IMR-90 (cell line): Measurements from ENCODE around the gene HEXD. TPM values are rescaled to one million over a fixed set of nuclear protein-coding genes. Genes with fewer than 3 reads are reported as not detected.

Experiments used
- ATAC-seq: fragments of 200-7000 bp; cut with Tn5 transposase; 2 replicates; pipeline ENCODE4 v1.9.1; 2020; ENCODE audit warnings: low read depth, mild to moderate bottlenecking, moderate library complexity
- BruUV-seq: library from RNA; stranded (reverse); fragments of 400-500 nt; replicated peaks from 2 replicates; lab custom pipeline; 2021; lab: Mats Ljungman, UMichigan
- CTCF ChIA-PET: fragments of 300-600 bp; formaldehyde crosslinking; extraction: SDS; loops from one replicate; lab custom pipeline; 2021; ENCODE audit warnings: antibody characterized with exemption; lab: Yijun Ruan, JAX
- POLR2A ChIA-PET: fragments of 300-600 bp; sonication (Branson Sonifier 250); formaldehyde crosslinking; loops from one replicate; lab custom pipeline; 2022; ENCODE audit warnings: antibody characterized with exemption; ENCODE audit not compliant: unreplicated experiment; lab: Charles Lee
- DNase-seq: peaks from one replicate; pipeline ENCODE4 v3.0.0; 2013
- H2AFZ ChIP-seq: replicated peaks from 2 replicates; pipeline ENCODE3; 2013; ENCODE audit warnings: low read length, mild to moderate bottlenecking; ENCODE audit not compliant: poor library complexity
- H2AK5ac ChIP-seq: 2 replicates; pipeline ENCODE4 v1.6.1; 2013; ENCODE audit warnings: low read depth, low read length, inconsistent platforms
- H2AK9ac ChIP-seq: replicated peaks from 2 replicates; pipeline ENCODE3; 2013; ENCODE audit warnings: mild to moderate bottlenecking, low read depth, low read length, moderate library complexity; ENCODE audit not compliant: poor library complexity
- H2BK120ac ChIP-seq: 2 replicates; pipeline ENCODE4 v1.6.1; 2013; ENCODE audit warnings: low read depth, low read length, inconsistent platforms
- H2BK15ac ChIP-seq: 3 replicates; pipeline ENCODE4 v1.6.1; 2013; ENCODE audit warnings: low read depth, low read length, inconsistent platforms
- H2BK20ac ChIP-seq: 2 replicates; pipeline ENCODE4 v1.6.1; 2013; ENCODE audit warnings: low read depth, mild to moderate bottlenecking, inconsistent platforms, low read length, moderate library complexity
- H2BK5ac ChIP-seq: 2 replicates; pipeline ENCODE4 v1.6.1; 2013; ENCODE audit warnings: mild to moderate bottlenecking, low read depth, low read length, inconsistent platforms; ENCODE audit not compliant: poor library complexity, severe bottlenecking
- H3K14ac ChIP-seq: replicated peaks from 2 replicates; pipeline ENCODE4 v1.6.1; 2013; ENCODE audit warnings: low read depth, low read length, inconsistent platforms
- H3K18ac ChIP-seq: 2 replicates; pipeline ENCODE4 v1.6.1; 2013; ENCODE audit warnings: low read depth, low read length, control low read depth
- H3K23ac ChIP-seq: 2 replicates; pipeline ENCODE4 v1.6.1; 2013; ENCODE audit warnings: low read depth, low read length, inconsistent platforms
- H3K27ac ChIP-seq: 2 replicates; pipeline ENCODE4 v1.5.1; 2013; ENCODE audit warnings: mild to moderate bottlenecking, control low read depth, low read length; ENCODE audit not compliant: insufficient read depth
- H3K27me3 ChIP-seq: 2 replicates; pipeline ENCODE4 v1.6.1; 2013; ENCODE audit warnings: low read length; ENCODE audit not compliant: control insufficient read depth, insufficient read depth
- H3K36me3 ChIP-seq: 2 replicates; pipeline ENCODE4 v1.6.1; 2013; ENCODE audit warnings: low read length, mixed read lengths; ENCODE audit not compliant: control insufficient read depth, insufficient read depth
- H3K4ac ChIP-seq: 2 replicates; pipeline ENCODE4 v1.6.1; 2013; ENCODE audit warnings: low read depth, low read length, inconsistent platforms
- H3K4me1 ChIP-seq: 2 replicates; pipeline ENCODE4 v1.6.1; 2013; ENCODE audit warnings: low read length, mixed read lengths; ENCODE audit not compliant: control insufficient read depth, insufficient read depth
- H3K4me2 ChIP-seq: 2 replicates; pipeline ENCODE4 v1.6.1; 2013; ENCODE audit warnings: low read depth, mild to moderate bottlenecking, control low read depth, low read length, moderate library complexity
- H3K4me3 ChIP-seq: 2 replicates; pipeline ENCODE4 v1.5.1; 2013; ENCODE audit warnings: low read depth, mild to moderate bottlenecking, control low read depth, low read length, moderate library complexity; ENCODE audit not compliant: insufficient read depth
- H3K56ac ChIP-seq: 2 replicates; pipeline ENCODE4 v1.6.1; 2013; ENCODE audit warnings: low read length, inconsistent platforms; ENCODE audit not compliant: insufficient read depth; ENCODE audit errors: extremely low read depth
- H3K79me1 ChIP-seq, 2 experiments: 2 replicates each; pipeline ENCODE4 v1.6.1; 2013; ENCODE audit warnings: low read length in 2 of 2, inconsistent platforms in 1 of 2, low read depth in 1 of 2
- H3K9ac ChIP-seq: 2 replicates; pipeline ENCODE4 v1.6.1; 2013; ENCODE audit warnings: low read depth, low read length, control low read depth
- H3K9me1 ChIP-seq: 2 replicates; pipeline ENCODE4 v1.6.1; 2013; ENCODE audit warnings: low read length, inconsistent platforms; ENCODE audit not compliant: insufficient read depth
- H3K9me3 ChIP-seq: 2 replicates; pipeline ENCODE4 v1.6.1; 2013; ENCODE audit warnings: low read length; ENCODE audit not compliant: control insufficient read depth, insufficient read depth
- H4K20me1 ChIP-seq: 2 replicates; pipeline ENCODE4 v1.6.1; 2013; ENCODE audit warnings: low read length, inconsistent platforms; ENCODE audit not compliant: insufficient read depth
- H4K5ac ChIP-seq: 2 replicates; pipeline ENCODE4 v1.6.1; 2013; ENCODE audit warnings: mild to moderate bottlenecking, low read depth, low read length, control low read depth
- H4K8ac ChIP-seq, 2 experiments: 2 replicates each; pipeline ENCODE4 v1.6.1; 2013; ENCODE audit warnings: low read depth in 2 of 2, low read length in 2 of 2, control low read depth in 1 of 2, inconsistent platforms in 1 of 2
- H4K91ac ChIP-seq: 2 replicates; pipeline ENCODE4 v1.6.1; 2013; ENCODE audit warnings: low read depth, low read length, inconsistent platforms; ENCODE audit not compliant: insufficient read depth
- BHLHE40 ChIP-seq: fragments of 150-350 bp; IDR thresholded peaks from 2 replicates; pipeline ENCODE4 v1.6.1; 2016; ENCODE audit warnings: mild to moderate bottlenecking, low read depth, low read length
- CEBPB ChIP-seq: IDR thresholded peaks from 2 replicates; pipeline ENCODE4 v1.6.1; 2012; ENCODE audit warnings: low read depth, low read length, improper control_type of control experiment
- CHD1 ChIP-seq: IDR thresholded peaks from 2 replicates; pipeline ENCODE4 v1.6.1; 2012; ENCODE audit warnings: low read depth, low read length, improper control_type of control experiment
- FOS ChIP-seq: fragments of 150-350 bp; IDR thresholded peaks from 2 replicates; pipeline ENCODE4 v1.6.1; 2016; ENCODE audit warnings: low read depth, low read length
- MAFK ChIP-seq: IDR thresholded peaks from 2 replicates; pipeline ENCODE4 v1.6.1; 2012; ENCODE audit warnings: low read depth, low read length, improper control_type of control experiment
- MXI1 ChIP-seq: IDR thresholded peaks from 2 replicates; pipeline ENCODE4 v1.6.1; 2012; ENCODE audit warnings: low read depth, mild to moderate bottlenecking, low read length, moderate library complexity, borderline replicate concordance
- NFE2L2 ChIP-seq: fragments of 150-350 bp; IDR thresholded peaks from 2 replicates; pipeline ENCODE4 v1.6.1; 2016; ENCODE audit warnings: low read depth, mild to moderate bottlenecking, low read length
- POLR2A ChIP-seq: IDR thresholded peaks from 2 replicates; pipeline ENCODE4 v1.6.1; 2012; ENCODE audit warnings: mild to moderate bottlenecking, low read depth, low read length
- RAD21 ChIP-seq: IDR thresholded peaks from 2 replicates; pipeline ENCODE4 v1.6.1; 2012; ENCODE audit warnings: low read length, improper control_type of control experiment
- RCOR1 ChIP-seq: IDR thresholded peaks from 2 replicates; pipeline ENCODE4 v1.6.1; 2012; ENCODE audit warnings: mild to moderate bottlenecking, low read length, improper control_type of control experiment; ENCODE audit not compliant: insufficient replicate concordance
- SMC3 ChIP-seq: fragments of 150-350 bp; IDR thresholded peaks from 2 replicates; pipeline ENCODE4 v1.6.1; 2016; ENCODE audit warnings: low read depth, mild to moderate bottlenecking, antibody characterized with exemption, low read length, moderate library complexity
- WGBS, 2 experiments: methylation state at CpG; one replicate each; pipeline versions ENCODE4 v1.1.5 to v1.1.7; 2013; ENCODE audit warnings: missing lambda C conversion rate in 2 of 2; ENCODE audit not compliant: insufficient read length in 1 of 2; ENCODE audit errors: extremely low coverage in 2 of 2; 5-methylcytosine and 5-hydroxymethylcytosine counted together
- dilution Hi-C: fragments of 300-500 bp; cut with HindIII; formaldehyde crosslinking; loops from one replicate; pipeline ENCODE4 v1.14.3; 2018; ENCODE audit warnings: low sequenced_read_pairs; ENCODE audit not compliant: unreplicated experiment
- in situ Hi-C: fragments of 300-500 bp; cut with MboI; formaldehyde crosslinking; loops from 3 replicates; pipeline ENCODE4 v1.14.3; 2019; ENCODE audit warnings: low sequenced_read_pairs, inconsistent platforms, mixed read lengths
- intact Hi-C: fragments of 100-400 bp; cut with micrococcal nuclease; formaldehyde crosslinking; loops from 2 replicates; pipeline ENCODE4 v1.10.0; 2022
- polyA plus RNA-seq, 3 experiments: library from polyadenylated mRNA; depleted of rRNA; stranded (reverse); fragments of >200 nt; gene quantifications; 2 replicates each; pipeline ENCODE4 v1.2.3, GENCODE V29; 2012; ENCODE audit warnings: low replicate concordance in 1 of 3
- total RNA-seq: library from RNA; depleted of rRNA; stranded (reverse); fragments of >200 nt; gene quantifications from 2 replicates; pipeline ENCODE4 v1.2.3, GENCODE V29; 2012
- TF ChIP-seq, protein P1 (sequence below): fragments of 150-350 bp; IDR thresholded peaks from 2 replicates; pipeline ENCODE4 v1.6.1; 2017; ENCODE audit warnings: mild to moderate bottlenecking, antibody characterized with exemption, low read length, low read depth
- TF ChIP-seq, protein P2 (sequence below): fragments of 150-350 bp; IDR thresholded peaks from 2 replicates; pipeline ENCODE4 v1.6.1; 2016; ENCODE audit warnings: low read depth, mild to moderate bottlenecking, low read length, moderate library complexity, borderline replicate concordance
- TF ChIP-seq, protein P3 (sequence below): conservative IDR thresholded peaks from 2 replicates; pipeline ENCODE4 v1.5.1; 2012; ENCODE audit warnings: mild to moderate bottlenecking, low read depth, low read length, improper control_type of control experiment

HEXD gene
- total and polyA plus RNA-seq, 2 of the 4 experiments (the other 2 are of a cell fraction) = 3.8 to 9.5 TPM

DNA sequence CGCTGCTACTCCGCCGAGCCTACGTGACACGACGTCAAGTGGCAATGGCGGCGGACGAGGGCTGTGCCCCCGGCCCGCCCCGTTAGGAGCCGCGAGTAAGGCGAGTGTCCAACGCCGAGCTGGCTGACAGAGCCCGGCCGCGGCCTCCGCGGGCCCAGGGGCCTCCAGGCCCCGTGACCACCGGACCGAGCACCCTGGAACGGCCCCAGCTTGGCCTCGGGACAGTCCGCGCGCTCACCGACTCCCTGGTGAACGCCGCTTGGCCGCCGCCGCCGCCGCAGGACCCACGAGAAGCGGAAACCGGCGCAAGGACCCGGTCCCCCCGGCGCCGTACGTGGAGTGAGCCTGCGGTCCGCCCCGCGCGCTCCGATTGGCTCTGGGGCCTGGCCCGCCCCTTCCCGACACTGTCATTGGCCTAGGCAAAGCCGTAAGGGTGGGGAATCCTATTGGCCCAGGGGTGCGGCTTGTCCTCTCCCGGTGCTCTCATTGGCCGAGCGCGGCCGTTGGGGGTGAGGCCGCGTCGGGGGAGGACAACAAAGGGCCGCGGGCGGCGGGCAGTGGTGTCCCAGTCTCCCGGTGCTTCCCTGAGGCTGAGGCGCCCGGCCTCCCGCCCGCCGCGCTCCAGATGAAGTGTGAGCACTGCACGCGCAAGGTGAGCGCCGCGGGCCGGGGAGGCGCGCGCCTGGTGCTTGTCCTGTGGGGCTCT, 40.2 kb downstream of the HEXD start, which contains the start of gene NARF:
Gene NARF, plus strand, starts transcription at position 563 of the 706 bp plus-strand sequence. Its CDS starts 63 bp downstream, at position 626.
- H3K18ac ChIP-seq = peak within 1 kb of the TSS; percentile 25; the same call in 1 of the 2 replicates
- no peak for TF ChIP-seq SMC3
- no peak for TF ChIP-seq MAFK
- TF ChIP-seq CHD1 = peak; percentile 45; the same call in 1 of the 2 replicates
- TF ChIP-seq FOS = peak; percentile 62; the same call in 1 of the 2 replicates
- no peak for TF ChIP-seq CEBPB
- TF ChIP-seq, protein P1, sequence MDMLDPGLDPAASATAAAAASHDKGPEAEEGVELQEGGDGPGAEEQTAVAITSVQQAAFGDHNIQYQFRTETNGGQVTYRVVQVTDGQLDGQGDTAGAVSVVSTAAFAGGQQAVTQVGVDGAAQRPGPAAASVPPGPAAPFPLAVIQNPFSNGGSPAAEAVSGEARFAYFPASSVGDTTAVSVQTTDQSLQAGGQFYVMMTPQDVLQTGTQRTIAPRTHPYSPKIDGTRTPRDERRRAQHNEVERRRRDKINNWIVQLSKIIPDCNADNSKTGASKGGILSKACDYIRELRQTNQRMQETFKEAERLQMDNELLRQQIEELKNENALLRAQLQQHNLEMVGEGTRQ = no peak
- no peak; the same call in 1 of the 2 replicates for TF ChIP-seq NFE2L2
- TF ChIP-seq RAD21 = no peak
- TF ChIP-seq, protein P2, sequence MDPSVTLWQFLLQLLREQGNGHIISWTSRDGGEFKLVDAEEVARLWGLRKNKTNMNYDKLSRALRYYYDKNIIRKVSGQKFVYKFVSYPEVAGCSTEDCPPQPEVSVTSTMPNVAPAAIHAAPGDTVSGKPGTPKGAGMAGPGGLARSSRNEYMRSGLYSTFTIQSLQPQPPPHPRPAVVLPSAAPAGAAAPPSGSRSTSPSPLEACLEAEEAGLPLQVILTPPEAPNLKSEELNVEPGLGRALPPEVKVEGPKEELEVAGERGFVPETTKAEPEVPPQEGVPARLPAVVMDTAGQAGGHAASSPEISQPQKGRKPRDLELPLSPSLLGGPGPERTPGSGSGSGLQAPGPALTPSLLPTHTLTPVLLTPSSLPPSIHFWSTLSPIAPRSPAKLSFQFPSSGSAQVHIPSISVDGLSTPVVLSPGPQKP = no peak
- peak; percentile 98 for TF ChIP-seq POLR2A
- TF ChIP-seq BHLHE40 = 0 out of 2 replicates have a peak, but pooled peaks have one; percentile 4
- TF ChIP-seq, protein P3, sequence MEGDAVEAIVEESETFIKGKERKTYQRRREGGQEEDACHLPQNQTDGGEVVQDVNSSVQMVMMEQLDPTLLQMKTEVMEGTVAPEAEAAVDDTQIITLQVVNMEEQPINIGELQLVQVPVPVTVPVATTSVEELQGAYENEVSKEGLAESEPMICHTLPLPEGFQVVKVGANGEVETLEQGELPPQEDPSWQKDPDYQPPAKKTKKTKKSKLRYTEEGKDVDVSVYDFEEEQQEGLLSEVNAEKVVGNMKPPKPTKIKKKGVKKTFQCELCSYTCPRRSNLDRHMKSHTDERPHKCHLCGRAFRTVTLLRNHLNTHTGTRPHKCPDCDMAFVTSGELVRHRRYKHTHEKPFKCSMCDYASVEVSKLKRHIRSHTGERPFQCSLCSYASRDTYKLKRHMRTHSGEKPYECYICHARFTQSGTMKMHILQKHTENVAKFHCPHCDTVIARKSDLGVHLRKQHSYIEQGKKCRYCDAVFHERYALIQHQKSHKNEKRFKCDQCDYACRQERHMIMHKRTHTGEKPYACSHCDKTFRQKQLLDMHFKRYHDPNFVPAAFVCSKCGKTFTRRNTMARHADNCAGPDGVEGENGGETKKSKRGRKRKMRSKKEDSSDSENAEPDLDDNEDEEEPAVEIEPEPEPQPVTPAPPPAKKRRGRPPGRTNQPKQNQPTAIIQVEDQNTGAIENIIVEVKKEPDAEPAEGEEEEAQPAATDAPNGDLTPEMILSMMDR = no peak
- peak; percentile 47; the same call in 1 of the 2 replicates for TF ChIP-seq MXI1
- no peak for TF ChIP-seq RCOR1

More for the DNA sequence above, 40.2 kb downstream of the HEXD start, which contains the start of gene NARF:
- DNase-seq (peak; percentile 98), ATAC-seq (peak; percentile 99)
- H3K9ac ChIP-seq = peak within 1 kb of the TSS; percentile 72
- no peak within 1 kb of the TSS; the same call in 1 of the 2 replicates for H2BK120ac ChIP-seq
- peak within 1 kb of the TSS; percentile 77 for H3K14ac ChIP-seq
- peak within 1 kb of the TSS; percentile 99 for H3K4me2 ChIP-seq
- TSS peak; percentile 82 for BruUV-seq
- in situ Hi-C loops (no loop called here), intact Hi-C loops (loop anchor here (1.0 to 5.0 kb wide), 2 partner anchors 73 to 94 kb away; no protein-coding TSS in a partner anchor), dilution Hi-C loops (no loop called here)
- H2AK9ac ChIP-seq = peak within 1 kb of the TSS; percentile 99
- peak within 1 kb of the TSS; percentile 86 for H3K27ac ChIP-seq
- peak within 1 kb of the TSS; percentile 85 for H3K23ac ChIP-seq
- H4K8ac ChIP-seq = peak within 1 kb of the TSS; percentile 14 to 78
- H4K91ac ChIP-seq = peak within 1 kb of the TSS; percentile 64
- peaks cover 13 to 44% of the 10 kb centered on the region in 2 experiments for H3K79me1 ChIP-seq
- H3K9me3 ChIP-seq = no peaks in the 10 kb centered on the region
- H3K56ac ChIP-seq = peak within 1 kb of the TSS; percentile 60
- H2AFZ ChIP-seq = peak within 1 kb of the TSS; percentile 95
- peaks cover 25% of the 10 kb centered on the region for H3K36me3 ChIP-seq
- peaks cover 3% of the 10 kb centered on the region for H3K4me1 ChIP-seq
- H3K4me3 ChIP-seq = peak within 1 kb of the TSS; percentile 74
- H3K4ac ChIP-seq = peak within 1 kb of the TSS; percentile 80
- 0% methylated on average over 43 of the region's 85 CpGs; no CpG with 5 or more reads in 1 of the 2 experiments for WGBS, 2 experiments
- H2BK5ac ChIP-seq = peak within 1 kb of the TSS; percentile 87
- peak within 1 kb of the TSS; percentile 2; the same call in 1 of the 3 replicates for H2BK15ac ChIP-seq
- peaks cover 13% of the 10 kb centered on the region for H4K20me1 ChIP-seq
- no peaks in the 10 kb centered on the region for H3K27me3 ChIP-seq
- no peak within 1 kb of the TSS for H2BK20ac ChIP-seq
- ChIA-PET POLR2A (no interaction called here), CTCF (no interaction called here)
- H4K5ac ChIP-seq = peak within 1 kb of the TSS; percentile 41
- H3K9me1 ChIP-seq = peaks cover 8% of the 10 kb centered on the region; the same call in 1 of the 2 replicates
- peak within 1 kb of the TSS; percentile 95 for H2AK5ac ChIP-seq
